Measurements from ENCODE around the gene CPB2.

Gene CPB2

DNA sequence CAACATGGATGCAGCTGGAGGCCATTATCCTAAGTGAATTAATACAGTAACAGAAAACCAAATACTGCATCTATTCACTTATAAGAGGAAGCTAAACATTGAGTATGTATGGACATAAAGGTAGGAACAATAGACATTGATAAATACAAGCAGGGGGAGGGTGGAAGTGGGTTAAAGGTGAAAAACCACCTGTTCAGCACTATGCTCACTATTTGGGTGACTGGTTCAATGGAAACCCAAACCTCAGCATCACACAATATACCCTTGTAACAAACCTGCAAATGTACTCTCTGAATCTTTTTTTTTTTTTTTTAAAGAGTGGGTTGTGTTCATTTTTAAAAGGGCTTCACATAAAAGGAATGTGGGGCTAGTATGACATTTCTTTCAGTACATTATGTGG, 26.9 kb upstream of the CPB2 start:
- no peak overlapping the region for H3K27ac ChIP-seq (ENCODE audit: low read depth, low read length)

DNA sequence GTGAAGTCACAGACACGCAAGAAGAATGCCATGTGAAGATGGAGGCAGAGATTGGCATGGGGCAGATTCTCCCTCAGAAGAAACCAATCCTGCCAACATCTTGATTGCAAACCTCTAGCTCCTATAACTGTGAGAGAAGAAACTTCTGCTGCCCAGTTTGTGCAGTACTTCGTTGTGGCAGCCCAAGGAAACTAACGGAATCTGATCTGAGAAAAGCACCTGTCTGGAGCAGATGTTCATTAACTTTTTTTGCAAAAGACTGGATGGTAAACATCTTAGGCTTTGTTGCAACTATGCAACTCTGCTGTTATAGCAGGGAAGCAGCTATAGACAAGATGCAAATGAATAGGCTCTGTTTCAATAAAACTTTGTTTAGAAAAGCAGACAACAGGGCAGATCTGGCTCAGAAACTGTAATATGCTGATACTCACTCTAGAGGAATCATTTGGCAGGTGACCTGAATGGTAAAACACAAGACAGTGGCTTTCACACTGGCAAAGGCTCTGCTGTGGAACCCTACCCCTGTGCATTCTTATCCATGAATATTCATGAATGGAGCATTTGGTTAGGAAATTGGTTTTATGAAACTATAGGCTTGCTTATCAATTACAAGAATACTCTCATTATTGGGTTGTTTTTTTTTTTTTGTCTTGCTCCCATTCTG, 25.3 kb upstream of the CPB2 start:
- Histone ChIP-seq H3F3A (ENCODE audit: control insufficient read depth, insufficient read depth) (peaks cover 46% of the 10 kb centered on the region), H3K27me3 (ENCODE audit: control insufficient read depth, low read length) (no peaks in the 10 kb centered on the region), H3K4me1 (ENCODE audit: control insufficient read depth, low read length) (peaks cover 14% of the 10 kb centered on the region), H3K36me3 (ENCODE audit: control insufficient read depth, low read length) (peaks cover 94% of the 10 kb centered on the region), H4K20me1 (ENCODE audit: control insufficient read depth, insufficient read depth, low read depth, low read length) (peaks cover 16% of the 10 kb centered on the region), H3K27ac (ENCODE audit: low read depth, low read length) (no peak overlapping the region), H3K9me3 (ENCODE audit: control insufficient read depth, insufficient read depth, low read length) (no peaks in the 10 kb centered on the region), H3K4me2 (ENCODE audit: low read length) (no peak overlapping the region), H3K9me2 (replicated peaks; ENCODE audit: control insufficient read depth, low read length) (no peaks in the 10 kb centered on the region), H3K79me2 (ENCODE audit: control insufficient read depth, low read length) (no peaks in the 10 kb centered on the region), H3K4me3 (ENCODE audit: low read length) (no peak overlapping the region)
- no peak for TF ChIP-seq CTCF (IDR thresholded peaks at IDR 0.05; ENCODE audit: low read depth, low read length, poor library complexity, severe bottlenecking)
- no peak for TF ChIP-seq EZH2phosphoT487 (IDR thresholded peaks at IDR 0.05; ENCODE audit: borderline replicate concordance, low read length)

More for the DNA sequence above, 26.9 kb upstream of the CPB2 start:
- Histone ChIP-seq H3K4me1 (ENCODE audit: control insufficient read depth, low read length) (no peaks in the 10 kb centered on the region), H3K79me2 (ENCODE audit: control insufficient read depth, low read length) (no peaks in the 10 kb centered on the region), H3K4me3 (ENCODE audit: low read length) (no peak overlapping the region), H3K9me2 (replicated peaks; ENCODE audit: control insufficient read depth, low read length) (no peaks in the 10 kb centered on the region), H4K20me1 (ENCODE audit: control insufficient read depth, insufficient read depth, low read depth, low read length) (peaks cover 8% of the 10 kb centered on the region), H3F3A (ENCODE audit: control insufficient read depth, insufficient read depth) (peaks cover 37% of the 10 kb centered on the region), H3K9me3 (ENCODE audit: control insufficient read depth, insufficient read depth, low read length) (no peaks in the 10 kb centered on the region), H3K4me2 (ENCODE audit: low read length) (no peak overlapping the region), H3K27me3 (ENCODE audit: control insufficient read depth, low read length) (no peaks in the 10 kb centered on the region), H3K36me3 (ENCODE audit: control insufficient read depth, low read length) (peaks cover 98% of the 10 kb centered on the region)
- no peak for TF ChIP-seq CTCF (IDR thresholded peaks at IDR 0.05; ENCODE audit: low read depth, low read length, poor library complexity, severe bottlenecking)
- TF ChIP-seq EZH2phosphoT487 (IDR thresholded peaks at IDR 0.05; ENCODE audit: borderline replicate concordance, low read length): no peak

- H3K4me3 ChIP-seq (ENCODE audit: low read length): no peak overlapping the region
- no peak for TF ChIP-seq CTCF (IDR thresholded peaks at IDR 0.05; ENCODE audit: low read depth, low read length, poor library complexity, severe bottlenecking)
- no peak for TF ChIP-seq EZH2phosphoT487 (IDR thresholded peaks at IDR 0.05; ENCODE audit: borderline replicate concordance, low read length)
- H4K20me1 ChIP-seq (ENCODE audit: control insufficient read depth, insufficient read depth, low read depth, low read length): peaks cover 16% of the 10 kb centered on the region
- no peaks in the 10 kb centered on the region for H3K9me2 ChIP-seq (replicated peaks; ENCODE audit: control insufficient read depth, low read length)
- H3K9me3 ChIP-seq (ENCODE audit: control insufficient read depth, insufficient read depth, low read length): no peaks in the 10 kb centered on the region
- H3K79me2 ChIP-seq (ENCODE audit: control insufficient read depth, low read length): no peaks in the 10 kb centered on the region
- peaks cover 14% of the 10 kb centered on the region for H3K4me1 ChIP-seq (ENCODE audit: control insufficient read depth, low read length)
- H3K36me3 ChIP-seq (ENCODE audit: control insufficient read depth, low read length): peaks cover 85% of the 10 kb centered on the region
- no peaks in the 10 kb centered on the region for H3K27me3 ChIP-seq (ENCODE audit: control insufficient read depth, low read length)
- H3K27ac ChIP-seq (ENCODE audit: low read depth, low read length): no peak overlapping the region
- peaks cover 45% of the 10 kb centered on the region for H3F3A ChIP-seq (ENCODE audit: control insufficient read depth, insufficient read depth)
- H3K4me2 ChIP-seq (ENCODE audit: low read length): no peak overlapping the region
These were observed 24.3 kb upstream of the CPB2 start for GRCh38 chr13:46129124-46129523.

Data from DOHH2 (cell line).